Body of pancreas (tissue), 4 donors: ENCODE results near the gene ARHGDIG.

Experiments
- CTCF ChIP-seq, 7 experiments: fragments of 450-650 bp in 4 of 7; fragments of 200-600 bp in 3 of 7; sonication (generic) in 3 of 7; IDR thresholded peaks; one replicate each; pipeline ENCODE4 v1.5.1; 2016 to 2019; ENCODE audit warnings: antibody characterized with exemption in 7 of 7
- POLR2A ChIP-seq, 3 donors: fragments of 450-650 bp; IDR thresholded peaks; one replicate each; pipeline ENCODE4 v1.6.1; 2016; ENCODE audit warnings: antibody characterized with exemption in 3 of 3, mild to moderate bottlenecking in 2 of 3

GRCh38 chr16:303760-304505 lies 23.5 kb downstream of the ARHGDIG start:
- peak in 1 of 7 experiments; percentile 9 for TF ChIP-seq CTCF (IDR thresholded peaks at IDR 0.05)
- TF ChIP-seq POLR2A (IDR thresholded peaks at IDR 0.05) = no peak
